Calu3 (cell line): ENCODE measurements around the gene LHCGR. TPM values are rescaled to one million over a fixed set of nuclear protein-coding genes. Genes with fewer than 3 reads are reported as not detected.

Experiments
- Bru-seq: library from RNA; stranded (reverse); fragments of 400-500 nt; gene quantifications from one replicate; lab custom pipeline; 2021; lab: Mats Ljungman, UMichigan
- BruChase-seq, 2 experiments: library from RNA; stranded (reverse); fragments of 400-500 nt; gene quantifications; one replicate each; lab custom pipeline; 2021; lab: Mats Ljungman, UMichigan
- BruUV-seq: library from RNA; stranded (reverse); fragments of 400-500 nt; replicated peaks from 2 replicates; lab custom pipeline; 2021; lab: Mats Ljungman, UMichigan
- CTCF ChIA-PET: fragments of 300-600 bp; sonication (Branson Sonifier 250); formaldehyde crosslinking; loops from one replicate; lab custom pipeline; 2022; ENCODE audit warnings: antibody characterized with exemption; lab: Charles Lee
- DNase-seq: peaks from one replicate; pipeline ENCODE4 v3.0.0; 2022
- H3K27ac Mint-ChIP-seq: one replicate; pipeline ENCODE4 v1.8.0; 2022; ENCODE audit warnings: mixed read lengths; ENCODE audit not compliant: unreplicated experiment
- H3K27me3 Mint-ChIP-seq: one replicate; pipeline ENCODE4 v1.8.0; 2022; ENCODE audit warnings: mixed read lengths; ENCODE audit not compliant: unreplicated experiment
- H3K36me3 Mint-ChIP-seq: one replicate; pipeline ENCODE4 v1.8.0; 2022; ENCODE audit warnings: mild to moderate bottlenecking, moderate library complexity, mixed read lengths; ENCODE audit not compliant: insufficient read depth, unreplicated experiment
- H3K4me1 Mint-ChIP-seq: one replicate; pipeline ENCODE4 v1.8.0; 2022; ENCODE audit warnings: mild to moderate bottlenecking, low read depth, mixed read lengths; ENCODE audit not compliant: unreplicated experiment
- H3K4me3 Mint-ChIP-seq: one replicate; pipeline ENCODE4 v1.8.0; 2022; ENCODE audit warnings: mild to moderate bottlenecking, low read depth, moderate library complexity, mixed read lengths; ENCODE audit not compliant: unreplicated experiment
- H3K9me3 Mint-ChIP-seq: one replicate; pipeline ENCODE4 v1.8.0; 2022; ENCODE audit warnings: low read depth, mixed read lengths; ENCODE audit not compliant: unreplicated experiment
- intact Hi-C: fragments of 100-400 bp; cut with micrococcal nuclease; formaldehyde crosslinking; loops from one replicate; pipeline ENCODE4 v1.10.0; 2022; ENCODE audit not compliant: unreplicated experiment
- long read RNA-seq: library from polyadenylated mRNA; stranded (forward); transcript quantifications from one replicate; pipeline ENCODE4 v2.0.0, GENCODE V29; 2022
- total RNA-seq: library from RNA; stranded (reverse); gene quantifications from 2 replicates; pipeline ENCODE4 v1.2.3, GENCODE V29; 2022
- TF ChIP-seq, protein P1 (sequence below): fragments of 200-600 bp; IDR thresholded peaks from one replicate; pipeline ENCODE4 v1.8.0; 2022; ENCODE audit warnings: antibody characterized with exemption; ENCODE audit not compliant: unreplicated experiment

LHCGR gene
- total RNA-seq (not detected in 2 replicates), Bru-seq, nascent RNA (not detected), BruChase-seq, experiment 1, labeled RNA remaining after a 6-hour chase (not detected), BruChase-seq, experiment 2, labeled RNA remaining after a 2-hour chase (not detected)
- long read RNA-seq: 0 reads

DNA sequence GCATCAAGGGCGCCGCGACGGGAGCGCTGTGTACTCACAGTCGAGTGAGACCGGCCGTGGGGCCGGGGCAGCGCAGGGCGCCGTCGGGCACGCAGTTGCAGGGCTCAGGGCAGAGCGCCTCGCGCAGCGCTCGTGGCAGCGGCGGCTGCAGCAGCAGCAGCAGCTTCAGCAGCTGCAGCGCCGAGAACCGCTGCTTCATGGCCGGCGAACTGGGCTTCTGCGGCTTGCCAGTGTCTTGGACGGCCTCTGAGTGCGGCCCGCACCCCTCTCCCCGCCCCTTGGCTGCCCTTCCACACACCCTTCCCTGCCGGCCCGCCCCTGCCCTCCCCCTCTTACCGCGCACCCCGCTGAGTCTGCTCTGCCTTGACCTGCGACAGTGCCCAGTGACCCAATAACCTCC is at the start of gene LHCGR:
TSS of gene LHCGR (minus strand) at position 252 of the 400 bp plus-strand sequence. CDS start at position 199, 53 bp downstream.
- H3K4me3 Mint-ChIP-seq: no peak within 1 kb of the TSS
- H3K36me3 Mint-ChIP-seq: no peaks in the 10 kb centered on the region

DNA sequence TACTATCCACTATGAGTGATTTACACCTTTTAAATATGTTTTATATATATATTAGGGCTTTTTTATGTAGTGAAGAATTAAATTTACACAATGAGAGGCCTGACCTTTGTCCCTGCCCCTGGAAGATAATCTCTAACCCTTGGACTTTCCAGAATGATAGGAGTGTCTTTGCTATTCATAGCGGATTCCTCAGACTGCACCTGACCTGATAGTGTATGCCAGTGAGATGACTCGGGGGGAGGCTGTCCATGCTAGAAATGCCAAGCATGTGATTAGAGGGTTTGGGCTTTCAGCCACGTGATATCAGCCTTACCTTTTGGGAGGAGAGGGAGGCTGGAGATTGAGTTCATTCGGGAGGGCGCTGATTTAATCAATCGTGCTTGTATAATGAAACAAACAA is 44.1 kb upstream of the LHCGR start:
- DNase-seq: no peak
- BruUV-seq: no TSS peak
- Mint-ChIP-seq H3K4me3 (no peak overlapping the region), H3K9me3 (peaks cover 6% of the 10 kb centered on the region), H3K27me3 (peaks cover 24% of the 10 kb centered on the region), H3K36me3 (no peaks in the 10 kb centered on the region), H3K4me1 (no peaks in the 10 kb centered on the region), H3K27ac (no peak overlapping the region)
- TF ChIP-seq, protein P1, sequence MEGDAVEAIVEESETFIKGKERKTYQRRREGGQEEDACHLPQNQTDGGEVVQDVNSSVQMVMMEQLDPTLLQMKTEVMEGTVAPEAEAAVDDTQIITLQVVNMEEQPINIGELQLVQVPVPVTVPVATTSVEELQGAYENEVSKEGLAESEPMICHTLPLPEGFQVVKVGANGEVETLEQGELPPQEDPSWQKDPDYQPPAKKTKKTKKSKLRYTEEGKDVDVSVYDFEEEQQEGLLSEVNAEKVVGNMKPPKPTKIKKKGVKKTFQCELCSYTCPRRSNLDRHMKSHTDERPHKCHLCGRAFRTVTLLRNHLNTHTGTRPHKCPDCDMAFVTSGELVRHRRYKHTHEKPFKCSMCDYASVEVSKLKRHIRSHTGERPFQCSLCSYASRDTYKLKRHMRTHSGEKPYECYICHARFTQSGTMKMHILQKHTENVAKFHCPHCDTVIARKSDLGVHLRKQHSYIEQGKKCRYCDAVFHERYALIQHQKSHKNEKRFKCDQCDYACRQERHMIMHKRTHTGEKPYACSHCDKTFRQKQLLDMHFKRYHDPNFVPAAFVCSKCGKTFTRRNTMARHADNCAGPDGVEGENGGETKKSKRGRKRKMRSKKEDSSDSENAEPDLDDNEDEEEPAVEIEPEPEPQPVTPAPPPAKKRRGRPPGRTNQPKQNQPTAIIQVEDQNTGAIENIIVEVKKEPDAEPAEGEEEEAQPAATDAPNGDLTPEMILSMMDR: no peak
- intact Hi-C loops: no loop called here
- CTCF ChIA-PET: no interaction called here

More for the DNA sequence above, at the start of gene LHCGR:
- TF ChIP-seq, protein P1: no peak
- no peak within 1 kb of the TSS for H3K27ac Mint-ChIP-seq
- H3K9me3 Mint-ChIP-seq: peaks cover 2% of the 10 kb centered on the region
- DNase-seq: no peak
- intact Hi-C loops: no loop called here
- no TSS peak for BruUV-seq
- peaks cover 43% of the 10 kb centered on the region for H3K27me3 Mint-ChIP-seq
- H3K4me1 Mint-ChIP-seq: no peaks in the 10 kb centered on the region
- CTCF ChIA-PET: no interaction called here

DNA sequence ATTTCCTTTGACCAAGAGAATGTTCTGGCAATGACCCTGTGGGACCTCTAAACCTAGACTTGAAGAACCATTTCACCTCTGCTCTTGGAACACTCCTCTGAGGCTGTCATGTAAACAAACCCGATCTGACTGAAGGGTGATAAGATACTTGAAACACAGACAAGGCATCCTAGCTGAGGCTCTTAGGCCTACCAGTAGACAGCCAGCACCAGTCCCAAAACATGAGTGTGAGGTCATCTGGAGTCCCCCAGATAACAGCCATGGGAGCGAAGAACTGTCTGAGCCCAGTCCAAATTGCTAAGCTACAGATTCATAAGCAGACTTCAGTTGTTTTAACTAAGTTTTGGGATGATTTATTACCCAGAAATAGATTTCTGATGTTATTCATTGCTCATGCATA is 39.5 kb upstream of the LHCGR start:
- no TSS peak for BruUV-seq
- CTCF ChIA-PET: interaction anchor here (0.6 kb wide), 1 partner anchor 55 kb away, joined by 4 read pairs; no protein-coding TSS in a partner anchor
- peaks cover 6% of the 10 kb centered on the region for H3K4me1 Mint-ChIP-seq
- peaks cover 25% of the 10 kb centered on the region for H3K27me3 Mint-ChIP-seq
- H3K9me3 Mint-ChIP-seq: peaks cover 5% of the 10 kb centered on the region
- no peak overlapping the region for H3K4me3 Mint-ChIP-seq
- no peak for DNase-seq
- H3K36me3 Mint-ChIP-seq: no peaks in the 10 kb centered on the region
- intact Hi-C loops: no loop called here
- TF ChIP-seq, protein P1: no peak
- H3K27ac Mint-ChIP-seq: no peak overlapping the region

DNA sequence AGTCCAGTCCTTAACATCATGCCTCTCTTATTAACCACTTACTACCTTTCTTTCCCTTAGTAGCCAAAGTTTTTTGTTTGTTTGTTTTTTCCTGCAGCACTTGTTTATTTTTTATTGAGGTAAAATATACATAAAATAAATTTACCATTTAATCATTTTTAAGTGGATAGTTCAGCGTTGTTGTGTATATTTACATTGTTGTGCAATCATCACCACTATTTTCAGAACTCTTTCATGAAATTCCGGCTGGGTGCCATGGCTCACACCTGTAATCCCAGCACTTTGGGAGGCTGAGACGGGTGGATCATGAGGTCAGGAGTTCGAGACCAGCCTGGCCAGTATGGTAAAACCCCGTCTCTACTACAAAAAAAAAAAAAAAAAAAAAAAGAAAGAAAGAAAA is 38.1 kb upstream of the LHCGR start:
- peaks cover 6% of the 10 kb centered on the region for H3K4me1 Mint-ChIP-seq
- BruUV-seq: no TSS peak
- no peak for DNase-seq
- intact Hi-C loops: no loop called here
- CTCF ChIA-PET: no interaction called here
- peaks cover 26% of the 10 kb centered on the region for H3K27me3 Mint-ChIP-seq
- H3K36me3 Mint-ChIP-seq: no peaks in the 10 kb centered on the region
- H3K27ac Mint-ChIP-seq: no peak overlapping the region
- H3K4me3 Mint-ChIP-seq: no peak overlapping the region
- TF ChIP-seq, protein P1: no peak
- peaks cover 5% of the 10 kb centered on the region for H3K9me3 Mint-ChIP-seq
